Measurements from ENCODE around the gene PITX1. TPM values are rescaled to one million over a fixed set of nuclear protein-coding genes. Genes with fewer than 3 reads are reported as not detected.

PITX1 gene
- total and polyA plus RNA-seq, 7 donors, result 13.6 to 103 (median 42.7) TPM

DNA sequence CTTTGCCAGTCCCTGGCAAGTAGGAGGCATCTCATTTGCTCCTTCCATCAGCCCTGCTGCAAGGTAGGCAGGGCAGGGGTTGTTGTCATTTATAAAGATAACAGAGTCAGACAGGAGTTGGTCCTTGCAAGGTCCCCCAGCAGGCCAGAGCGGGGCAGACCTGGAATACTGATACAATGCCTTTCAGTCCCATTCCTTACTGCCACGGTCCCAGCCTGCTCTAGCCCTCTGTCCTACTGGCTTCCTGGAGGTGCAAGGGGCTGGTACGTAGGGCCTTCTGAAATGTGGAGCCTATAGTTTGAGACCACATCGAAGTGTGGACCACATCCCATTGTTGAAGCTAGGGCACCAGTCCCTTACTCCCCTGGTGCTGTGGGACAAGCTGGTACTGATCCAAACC, 42.8 kb upstream of the PITX1 start:
- WGBS, 3 donors, result 79 to 86% (median 83%) methylated on average over 4 of the region's 4 CpGs
- no peak overlapping the region for H3K27ac ChIP-seq
- H3K36me3 ChIP-seq (ENCODE audit: insufficient read depth in 1 of 2, low read depth in 1 of 2), result no peaks in the 10 kb centered on the region
- TF ChIP-seq, protein P1, sequence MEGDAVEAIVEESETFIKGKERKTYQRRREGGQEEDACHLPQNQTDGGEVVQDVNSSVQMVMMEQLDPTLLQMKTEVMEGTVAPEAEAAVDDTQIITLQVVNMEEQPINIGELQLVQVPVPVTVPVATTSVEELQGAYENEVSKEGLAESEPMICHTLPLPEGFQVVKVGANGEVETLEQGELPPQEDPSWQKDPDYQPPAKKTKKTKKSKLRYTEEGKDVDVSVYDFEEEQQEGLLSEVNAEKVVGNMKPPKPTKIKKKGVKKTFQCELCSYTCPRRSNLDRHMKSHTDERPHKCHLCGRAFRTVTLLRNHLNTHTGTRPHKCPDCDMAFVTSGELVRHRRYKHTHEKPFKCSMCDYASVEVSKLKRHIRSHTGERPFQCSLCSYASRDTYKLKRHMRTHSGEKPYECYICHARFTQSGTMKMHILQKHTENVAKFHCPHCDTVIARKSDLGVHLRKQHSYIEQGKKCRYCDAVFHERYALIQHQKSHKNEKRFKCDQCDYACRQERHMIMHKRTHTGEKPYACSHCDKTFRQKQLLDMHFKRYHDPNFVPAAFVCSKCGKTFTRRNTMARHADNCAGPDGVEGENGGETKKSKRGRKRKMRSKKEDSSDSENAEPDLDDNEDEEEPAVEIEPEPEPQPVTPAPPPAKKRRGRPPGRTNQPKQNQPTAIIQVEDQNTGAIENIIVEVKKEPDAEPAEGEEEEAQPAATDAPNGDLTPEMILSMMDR (IDR thresholded peaks at IDR 0.05), result no peak
- H3K9me3 ChIP-seq, result no peaks in the 10 kb centered on the region
- intact Hi-C loops (cut with DNase I), result no loop called here
- ATAC-seq (no peak), DNase-seq (peak in 1 of 2 donors; percentile 21)
- no peak overlapping the region for H3K4me3 ChIP-seq
- H3K27me3 ChIP-seq (ENCODE audit: insufficient read depth in 3 of 3, low read length in 2 of 3), result no peaks in the 10 kb centered on the region
- no peaks in the 10 kb centered on the region for H3K4me1 ChIP-seq

DNA sequence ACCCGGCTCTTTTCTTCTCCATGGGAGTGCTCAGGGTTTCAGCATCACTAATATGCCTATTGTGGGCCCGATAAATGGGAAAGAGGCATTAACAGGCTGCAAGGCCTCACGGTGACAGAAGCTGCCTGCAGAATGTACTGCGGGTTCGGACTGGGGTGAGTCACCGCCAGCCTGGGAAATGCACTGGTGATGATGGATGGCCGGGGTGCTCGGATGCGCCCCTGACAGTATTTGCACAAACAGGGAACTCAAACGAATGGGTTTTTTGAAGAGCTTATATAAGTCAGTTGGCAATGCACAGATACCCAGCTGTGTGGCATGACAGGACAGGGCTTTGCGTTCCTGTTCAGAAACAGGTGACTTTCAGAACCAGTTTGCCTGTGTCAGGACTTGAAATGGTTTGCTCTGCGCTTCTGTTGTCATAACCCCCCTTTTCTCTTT, 42.0 kb upstream of the PITX1 start:
- TF ChIP-seq, protein P1 (IDR thresholded peaks at IDR 0.05), result no peak
- ATAC-seq (no peak), DNase-seq (peak in 1 of 2 donors; percentile 16)
- intact Hi-C loops (cut with DNase I), result no loop called here
- Histone ChIP-seq H3K4me3 (no peak overlapping the region), H3K27ac (no peak overlapping the region), H3K9me3 (no peaks in the 10 kb centered on the region), H3K36me3 (ENCODE audit: insufficient read depth in 1 of 2, low read depth in 1 of 2) (no peaks in the 10 kb centered on the region), H3K4me1 (no peaks in the 10 kb centered on the region), H3K27me3 (ENCODE audit: insufficient read depth in 3 of 3, low read length in 2 of 3) (no peaks in the 10 kb centered on the region)
- WGBS, 3 donors, result 83 to 91% (median 89%) methylated on average over 12 of the region's 12 CpGs

GRCh38 chr5:135075621-135076020, 41.6 kb upstream of the PITX1 start:
- no peaks in the 10 kb centered on the region for H3K36me3 ChIP-seq (ENCODE audit: insufficient read depth in 1 of 2, low read depth in 1 of 2)
- 63 to 74% (median 64%) methylated on average over 4 of the region's 4 CpGs for WGBS, 3 donors
- no peak for ATAC-seq
- DNase-seq, result peak in 1 of 2 donors; percentile 10
- H3K9me3 ChIP-seq, result no peaks in the 10 kb centered on the region
- intact Hi-C loops (cut with DNase I), result no loop called here
- no peak overlapping the region for H3K4me3 ChIP-seq
- H3K4me1 ChIP-seq, result no peaks in the 10 kb centered on the region
- no peaks in the 10 kb centered on the region for H3K27me3 ChIP-seq (ENCODE audit: insufficient read depth in 3 of 3, low read length in 2 of 3)
- H3K27ac ChIP-seq, result no peak overlapping the region
- TF ChIP-seq, protein P1 (IDR thresholded peaks at IDR 0.05), result no peak

- Histone ChIP-seq H3K27me3 (ENCODE audit: insufficient read depth in 3 of 3, low read length in 2 of 3) (no peaks in the 10 kb centered on the region), H3K9me3 (no peaks in the 10 kb centered on the region), H3K36me3 (ENCODE audit: insufficient read depth in 1 of 2, low read depth in 1 of 2) (no peaks in the 10 kb centered on the region), H3K4me3 (no peak overlapping the region), H3K27ac (no peak overlapping the region), H3K4me1 (no peaks in the 10 kb centered on the region)
- TF ChIP-seq, protein P1 (IDR thresholded peaks at IDR 0.05), result no peak
- WGBS, 3 donors, result 65 to 69% (median 66%) methylated on average over 7 to 8 of the region's 8 CpGs
- ATAC-seq (no peak), DNase-seq (peak in 1 of 2 donors; percentile 23)
- intact Hi-C loops (cut with DNase I), result no loop called here
Measured at GRCh38 chr5:135073761-135074345, 39.8 kb upstream of the PITX1 start.

Data from psoas muscle (tissue), 8 donors.